HG03060 (cell line): ENCODE measurements around the gene RTN4R.

Experiments
- ATAC-seq: cut with Tn5 transposase; IDR thresholded peaks from one replicate; pipeline ENCODE4 v1.9.1; 2021; ENCODE audit warnings: low read depth, moderate number of reproducible peaks; ENCODE audit not compliant: unreplicated experiment

The RTN4R gene

GRCh38 chr22:20232237-20232598 is 35.9 kb downstream of the RTN4R start:
- ATAC-seq = no peak

- ATAC-seq = no peak
Measured at GRCh38 chr22:20231514-20232236, 36.4 kb downstream of the RTN4R start.

- ATAC-seq = no peak
Measured at GRCh38 chr22:20230777-20231420, 37.2 kb downstream of the RTN4R start.

GRCh38 chr22:20229916-20230775 is 38.0 kb downstream of the RTN4R start:
- no peak for ATAC-seq

GRCh38 chr22:20228939-20229272 is 39.2 kb downstream of the RTN4R start:
- ATAC-seq = no peak

GRCh38 chr22:20228055-20228938 is 39.8 kb downstream of the RTN4R start:
- ATAC-seq = no peak

- ATAC-seq = no peak
Measured at GRCh38 chr22:20227363-20227762, 40.8 kb downstream of the RTN4R start.

GRCh38 chr22:20226760-20227350 is 41.3 kb downstream of the RTN4R start:
- no peak for ATAC-seq

- no peak for ATAC-seq
Measured at GRCh38 chr22:20226077-20226716, 41.9 kb downstream of the RTN4R start.

- ATAC-seq = no peak
Measured at GRCh38 chr22:20225693-20225966, 42.5 kb downstream of the RTN4R start.

- no peak for ATAC-seq
Measured at GRCh38 chr22:20224917-20225692, 43.0 kb downstream of the RTN4R start.

GRCh38 chr22:20224256-20224626 is 43.9 kb downstream of the RTN4R start:
- no peak for ATAC-seq

- ATAC-seq = no peak
Measured at GRCh38 chr22:20223421-20224255, 44.5 kb downstream of the RTN4R start.

- no peak for ATAC-seq
Measured at GRCh38 chr22:20222764-20223420, 45.2 kb downstream of the RTN4R start.

GRCh38 chr22:20221421-20222340 is 46.4 kb downstream of the RTN4R start:
- no peak for ATAC-seq

GRCh38 chr22:20220629-20221026 is 47.5 kb downstream of the RTN4R start:
- ATAC-seq = no peak
